CD4-positive, CD25-positive, alpha-beta regulatory T cell (primary cell): ENCODE measurements around the gene ANKRD34A. TPM values are rescaled to one million over a fixed set of nuclear protein-coding genes. Genes with fewer than 3 reads are reported as not detected.
A peak's percentile ranks its signal among the peaks of the same experiment; 100 is the strongest.

Source experiments
- ATAC-seq, 2 donors: fragments of 150-1000 bp; cut with Tn5 transposase; one replicate each; pipeline ENCODE4 v1.10.0; 2021; ENCODE audit warnings: low read depth in 2 of 2, moderate number of reproducible peaks in 2 of 2, moderate library complexity in 1 of 2
- DNase-seq, 3 donors: peaks; one replicate each; pipeline versions ENCODE4 v3.0.0 to v3.0.0-alpha.2; 2012 to 2022; ENCODE audit warnings: mixed read lengths in 1 of 3
- H3K27ac ChIP-seq: one replicate; pipeline ENCODE4 v1.7.0; 2013; ENCODE audit warnings: mild to moderate bottlenecking, low read length; ENCODE audit not compliant: insufficient read depth, poor library complexity, severe bottlenecking
- H3K27me3 ChIP-seq: one replicate; pipeline ENCODE4 v1.7.0; 2013; ENCODE audit warnings: low read length; ENCODE audit not compliant: control insufficient read depth, insufficient read depth
- H3K36me3 ChIP-seq: one replicate; pipeline ENCODE4 v1.7.0; 2013; ENCODE audit warnings: mild to moderate bottlenecking, low read length, moderate library complexity; ENCODE audit not compliant: control insufficient read depth, insufficient read depth
- H3K4me1 ChIP-seq: 2 replicates; pipeline ENCODE4 v1.7.0; 2013; ENCODE audit warnings: mild to moderate bottlenecking, low read length; ENCODE audit not compliant: insufficient read depth, control insufficient read depth, poor library complexity, severe bottlenecking
- H3K4me3 ChIP-seq: one replicate; pipeline ENCODE4 v1.7.0; 2013; ENCODE audit warnings: low read depth, mild to moderate bottlenecking, low read length, moderate library complexity
- H3K9me3 ChIP-seq, 2 experiments: 1 replicate in 1 of 2; 2 replicates in 1 of 2; pipeline ENCODE4 v1.7.0; 2013; ENCODE audit warnings: low read length in 2 of 2, mild to moderate bottlenecking in 1 of 2, moderate library complexity in 1 of 2; ENCODE audit not compliant: control insufficient read depth in 2 of 2
- H3K27ac Mint-ChIP-seq, 3 donors: one replicate each; pipeline ENCODE4 v1.8.0; 2020 to 2022; ENCODE audit warnings: mild to moderate bottlenecking in 3 of 3, mixed read lengths in 3 of 3, moderate library complexity in 2 of 3
- H3K27me3 Mint-ChIP-seq: one replicate; pipeline ENCODE4 v1.8.0; 2022; ENCODE audit warnings: mild to moderate bottlenecking, mixed read lengths
- H3K36me3 Mint-ChIP-seq: one replicate; pipeline ENCODE4 v1.8.0; 2020; ENCODE audit warnings: mixed read lengths
- H3K4me1 Mint-ChIP-seq, 4 donors: one replicate each; pipeline ENCODE4 v1.8.0; 2020 to 2022; ENCODE audit warnings: mixed read lengths in 4 of 4, mild to moderate bottlenecking in 1 of 4
- H3K4me3 Mint-ChIP-seq, 4 donors: one replicate each; pipeline ENCODE4 v1.8.0; 2020 to 2022; ENCODE audit warnings: mild to moderate bottlenecking in 4 of 4, mixed read lengths in 4 of 4, moderate library complexity in 3 of 4
- H3K9me3 Mint-ChIP-seq, 7 donors: one replicate each; pipeline ENCODE4 v1.8.0; 2020 to 2022; ENCODE audit warnings: mixed read lengths in 7 of 7, mild to moderate bottlenecking in 3 of 7, moderate library complexity in 2 of 7
- polyA plus RNA-seq, 4 donors: library from polyadenylated mRNA; unstranded; fragments of 300-500 nt; fragmentation: Illumina TruSeq; gene quantifications; one replicate each; pipeline ENCODE4 v1.2.3, GENCODE V29; 2021
- total RNA-seq: library from RNA; stranded (reverse); gene quantifications from one replicate; pipeline ENCODE4 v1.2.3, GENCODE V29; 2022

ANKRD34A gene
- total and polyA plus RNA-seq, 5 donors from 2014 or later = 0.07 to 1.6 (median 0.35) TPM

GRCh38 chr1:145977016-145977415 lies 12.6 kb upstream of the ANKRD34A start:
- ATAC-seq = no peak
- peak overlapping the region; percentile 95 for H3K27ac ChIP-seq
- H3K27ac Mint-ChIP-seq = no peak overlapping the region
- H3K4me1 Mint-ChIP-seq = peaks cover 9 to 23% (median 21%) of the 10 kb centered on the region in 4 donors
- H3K9me3 ChIP-seq = no peaks in the 10 kb centered on the region
- H3K36me3 Mint-ChIP-seq = peaks cover 11% of the 10 kb centered on the region
- H3K36me3 ChIP-seq = no peaks in the 10 kb centered on the region
- no peak overlapping the region for H3K4me3 Mint-ChIP-seq
- H3K27me3 Mint-ChIP-seq = no peaks in the 10 kb centered on the region
- H3K4me1 ChIP-seq = peaks cover 51% of the 10 kb centered on the region
- H3K27me3 ChIP-seq = no peaks in the 10 kb centered on the region
- peak overlapping the region; percentile 77 for H3K4me3 ChIP-seq
- DNase-seq = no peak
- no peaks in the 10 kb centered on the region for H3K9me3 Mint-ChIP-seq

GRCh38 chr1:145975216-145975615 lies 10.8 kb upstream of the ANKRD34A start:
- H3K9me3 ChIP-seq = no peaks in the 10 kb centered on the region
- H3K27ac ChIP-seq = no peak overlapping the region
- no peaks in the 10 kb centered on the region for H3K27me3 ChIP-seq
- ATAC-seq (no peak), DNase-seq (no peak)
- H3K36me3 ChIP-seq = no peaks in the 10 kb centered on the region
- peak overlapping the region in 1 of 4 donors; percentile 18 for H3K4me3 Mint-ChIP-seq
- H3K27ac Mint-ChIP-seq = peak overlapping the region in 2 of 3 donors; percentile 21 to 23
- H3K4me3 ChIP-seq = no peak overlapping the region
- H3K4me1 ChIP-seq = peaks cover 33% of the 10 kb centered on the region
- no peaks in the 10 kb centered on the region for H3K27me3 Mint-ChIP-seq
- H3K36me3 Mint-ChIP-seq = peaks cover 11% of the 10 kb centered on the region
- no peaks in the 10 kb centered on the region for H3K9me3 Mint-ChIP-seq
- peaks cover 9 to 25% (median 21%) of the 10 kb centered on the region in 4 donors for H3K4me1 Mint-ChIP-seq

- Mint-ChIP-seq H3K4me1 (peaks cover 12 to 27% (median 21%) of the 10 kb centered on the region in 4 donors), H3K4me3 (peak overlapping the region in 1 of 4 donors; percentile 18), H3K27ac (peak overlapping the region in 2 of 3 donors; percentile 8 to 34), H3K9me3 (no peaks in the 10 kb centered on the region), H3K27me3 (no peaks in the 10 kb centered on the region), H3K36me3 (peaks cover 11% of the 10 kb centered on the region)
- Histone ChIP-seq H3K27me3 (no peaks in the 10 kb centered on the region), H3K36me3 (no peaks in the 10 kb centered on the region), H3K27ac (no peak overlapping the region), H3K9me3 (no peaks in the 10 kb centered on the region), H3K4me3 (no peak overlapping the region), H3K4me1 (peaks cover 28% of the 10 kb centered on the region)
- ATAC-seq = no peak
- no peak for DNase-seq
Observed at GRCh38 chr1:145974721-145975120, 10.3 kb upstream of the ANKRD34A start.

- H3K4me1 ChIP-seq = peaks cover 6% of the 10 kb centered on the region
- no peak for DNase-seq
- no peaks in the 10 kb centered on the region for H3K27me3 Mint-ChIP-seq
- no peaks in the 10 kb centered on the region for H3K9me3 ChIP-seq
- no peak overlapping the region for H3K27ac Mint-ChIP-seq
- H3K36me3 Mint-ChIP-seq = peaks cover 16% of the 10 kb centered on the region
- H3K27ac ChIP-seq = no peak overlapping the region
- H3K4me3 ChIP-seq = no peak overlapping the region
- H3K4me3 Mint-ChIP-seq = no peak overlapping the region
- no peaks in the 10 kb centered on the region for H3K27me3 ChIP-seq
- no peaks in the 10 kb centered on the region for H3K36me3 ChIP-seq
- no peak for ATAC-seq
- peaks cover 15 to 40% (median 26%) of the 10 kb centered on the region in 4 donors for H3K4me1 Mint-ChIP-seq
- peaks cover 0 to 2% (median 0%) of the 10 kb centered on the region in 7 donors for H3K9me3 Mint-ChIP-seq
Observed at GRCh38 chr1:145972580-145972979, 8.2 kb upstream of the ANKRD34A start.

GRCh38 chr1:145967288-145967687 lies 2.9 kb upstream of the ANKRD34A start:
- H3K27me3 ChIP-seq = no peaks in the 10 kb centered on the region
- Mint-ChIP-seq H3K27me3 (no peaks in the 10 kb centered on the region), H3K36me3 (peaks cover 11% of the 10 kb centered on the region), H3K9me3 (peaks cover 0 to 4% (median 0%) of the 10 kb centered on the region in 7 donors), H3K27ac (no peak overlapping the region), H3K4me3 (peak overlapping the region; percentile 26 to 90 (median 52)), H3K4me1 (peaks cover 27 to 58% (median 36%) of the 10 kb centered on the region in 4 donors)
- H3K4me1 ChIP-seq = peaks cover 29% of the 10 kb centered on the region
- no peak overlapping the region for H3K4me3 ChIP-seq
- H3K9me3 ChIP-seq = no peaks in the 10 kb centered on the region
- ATAC-seq = no peak
- no peak overlapping the region for H3K27ac ChIP-seq
- no peaks in the 10 kb centered on the region for H3K36me3 ChIP-seq
- DNase-seq = no peak

- no peak for ATAC-seq
- no peaks in the 10 kb centered on the region for H3K27me3 ChIP-seq
- Mint-ChIP-seq H3K27me3 (no peaks in the 10 kb centered on the region), H3K9me3 (peaks cover 0 to 4% (median 0%) of the 10 kb centered on the region in 7 donors), H3K4me1 (peaks cover 25 to 63% (median 38%) of the 10 kb centered on the region in 4 donors), H3K27ac (peak overlapping the region; percentile 96 to 99 (median 97)), H3K36me3 (peaks cover 11% of the 10 kb centered on the region), H3K4me3 (peak overlapping the region; percentile 95 to 96 (median 96))
- peak overlapping the region; percentile 97 for H3K4me3 ChIP-seq
- no peaks in the 10 kb centered on the region for H3K9me3 ChIP-seq
- peaks cover 44% of the 10 kb centered on the region for H3K4me1 ChIP-seq
- peak overlapping the region; percentile 82 for H3K27ac ChIP-seq
- no peaks in the 10 kb centered on the region for H3K36me3 ChIP-seq
- no peak for DNase-seq
Observed at GRCh38 chr1:145965119-145965744, 857 bp upstream of the ANKRD34A start.

- ATAC-seq (no peak), DNase-seq (no peak)
- Mint-ChIP-seq H3K27me3 (no peaks in the 10 kb centered on the region), H3K27ac (peak overlapping the region; percentile 96 to 99 (median 97)), H3K4me1 (peaks cover 22 to 73% (median 51%) of the 10 kb centered on the region in 4 donors), H3K4me3 (peak overlapping the region; percentile 95 to 96 (median 96)), H3K9me3 (peaks cover 0 to 4% (median 0%) of the 10 kb centered on the region in 7 donors), H3K36me3 (peaks cover 11% of the 10 kb centered on the region)
- H3K4me3 ChIP-seq = peak overlapping the region; percentile 97
- H3K9me3 ChIP-seq = no peaks in the 10 kb centered on the region
- H3K27me3 ChIP-seq = no peaks in the 10 kb centered on the region
- H3K27ac ChIP-seq = peak overlapping the region; percentile 82
- H3K4me1 ChIP-seq = peaks cover 60% of the 10 kb centered on the region
- no peaks in the 10 kb centered on the region for H3K36me3 ChIP-seq
Observed at GRCh38 chr1:145963265-145964019, 933 bp downstream of the ANKRD34A start.
